RWPE1 (cell line): ENCODE data around the gene JDP2.

Source experiments
- CTCF ChIA-PET: fragments of 350-600 bp; sonication (Branson Sonifier 250); formaldehyde crosslinking; extraction: SDS; loops from one replicate; lab custom pipeline; 2021; lab: Yijun Ruan, JAX
- POLR2A ChIA-PET: fragments of 400-600 bp; formaldehyde crosslinking; extraction: SDS; loops from one replicate; lab custom pipeline; 2020; ENCODE audit warnings: antibody characterized with exemption; ENCODE audit not compliant: low non-redundant PET; lab: Yijun Ruan, JAX
- DNase-seq: peaks from one replicate; pipeline ENCODE4 v3.0.0; 2012; ENCODE audit warnings: low spot score
- H3K27ac ChIP-seq: fragments of 450-650 bp; 2 replicates; pipeline ENCODE4 v1.5.1; 2017
- CTCF ChIP-seq: fragments of 450-650 bp; conservative IDR thresholded peaks from 2 replicates; pipeline ENCODE4 v1.5.1; 2017; ENCODE audit warnings: low read depth, mild to moderate bottlenecking

The JDP2 gene

GRCh38 chr14:75495399-75495798 lies 67.6 kb downstream of the JDP2 start:
- TF ChIP-seq CTCF = no peak
- CTCF ChIA-PET = interaction anchor here (0.6 to 1.7 kb wide), 4 partner anchors 12 to 196 kb away, joined by 3 to 5 read pairs (median 3); no protein-coding TSS in a partner anchor
- DNase-seq = no peak
- no peak overlapping the region for H3K27ac ChIP-seq
- POLR2A ChIA-PET = no interaction called here

DNA sequence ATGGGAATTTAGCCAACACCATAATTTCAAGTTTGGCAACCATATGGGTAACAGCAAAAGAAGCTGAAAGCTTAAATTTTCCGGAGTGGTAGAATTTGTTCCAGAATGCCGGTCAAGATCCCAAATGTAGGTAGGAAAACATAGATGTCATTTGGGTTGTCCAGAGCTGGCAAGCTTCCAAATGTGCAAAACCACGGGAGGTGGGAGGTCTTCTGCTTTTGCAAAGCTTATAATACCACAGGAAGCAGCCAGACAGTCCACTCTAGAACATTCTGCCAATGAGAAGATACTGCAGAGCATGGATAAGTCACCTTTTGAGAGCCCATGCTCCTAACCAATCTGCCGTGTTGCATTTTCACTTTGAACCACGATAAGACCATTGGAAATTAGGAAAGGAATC lies 68.1 kb downstream of the JDP2 start:
- ChIA-PET POLR2A (no interaction called here), CTCF (interaction anchor here (1.7 kb wide), 1 partner anchor 65 kb away, joined by 5 read pairs; no protein-coding TSS in a partner anchor)
- no peak overlapping the region for H3K27ac ChIP-seq
- DNase-seq = no peak
- no peak for TF ChIP-seq CTCF

DNA sequence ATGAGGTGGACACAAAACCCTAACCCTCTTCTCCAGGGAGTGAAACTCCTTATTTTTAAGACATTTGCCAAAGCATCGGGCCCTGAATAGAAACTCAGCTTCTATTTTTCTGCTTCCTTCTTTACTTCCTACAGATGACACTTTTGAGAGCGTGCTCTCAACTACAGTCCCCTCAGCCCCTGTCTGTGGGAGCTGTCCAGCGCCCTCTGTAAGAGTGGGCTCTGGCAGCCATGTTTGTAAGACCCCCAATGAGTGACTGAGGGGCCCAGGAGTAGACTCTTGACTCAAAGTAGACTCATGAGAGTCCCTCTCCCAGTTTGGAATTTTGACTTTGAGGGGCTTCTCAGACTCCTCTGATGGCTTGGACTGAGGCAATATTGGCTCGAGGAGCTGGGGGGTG lies 68.9 kb downstream of the JDP2 start:
- no peak overlapping the region for H3K27ac ChIP-seq
- no peak for DNase-seq
- no peak for TF ChIP-seq CTCF
- ChIA-PET CTCF (interaction anchor here (0.6 kb wide), 1 partner anchor 43 kb away, joined by 6 read pairs; no protein-coding TSS in a partner anchor), POLR2A (no interaction called here)

DNA sequence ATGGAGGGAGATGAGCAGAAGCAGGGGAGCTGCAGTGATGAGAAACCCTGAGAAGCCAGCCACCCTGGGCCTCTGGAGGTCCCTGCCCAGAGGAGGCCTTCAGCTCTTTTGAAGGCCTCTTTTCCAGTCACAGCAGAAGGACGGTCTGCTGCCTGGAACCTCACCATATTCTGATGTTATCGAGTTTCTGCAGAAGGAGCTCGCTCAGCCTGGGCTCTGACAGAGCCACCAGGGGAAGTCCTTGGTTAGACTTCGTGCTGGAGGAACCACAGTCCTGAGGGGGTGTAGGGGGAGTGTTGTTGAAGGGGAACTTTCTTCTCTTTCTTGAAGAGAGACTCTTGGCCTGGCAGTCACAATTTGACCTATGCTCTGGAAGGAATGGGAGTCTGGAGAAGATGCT lies 69.4 kb downstream of the JDP2 start:
- no peak for DNase-seq
- H3K27ac ChIP-seq = no peak overlapping the region
- ChIA-PET POLR2A (no interaction called here), CTCF (interaction anchor here (0.6 kb wide), 1 partner anchor 43 kb away, joined by 6 read pairs; no protein-coding TSS in a partner anchor)
- no peak for TF ChIP-seq CTCF

DNA sequence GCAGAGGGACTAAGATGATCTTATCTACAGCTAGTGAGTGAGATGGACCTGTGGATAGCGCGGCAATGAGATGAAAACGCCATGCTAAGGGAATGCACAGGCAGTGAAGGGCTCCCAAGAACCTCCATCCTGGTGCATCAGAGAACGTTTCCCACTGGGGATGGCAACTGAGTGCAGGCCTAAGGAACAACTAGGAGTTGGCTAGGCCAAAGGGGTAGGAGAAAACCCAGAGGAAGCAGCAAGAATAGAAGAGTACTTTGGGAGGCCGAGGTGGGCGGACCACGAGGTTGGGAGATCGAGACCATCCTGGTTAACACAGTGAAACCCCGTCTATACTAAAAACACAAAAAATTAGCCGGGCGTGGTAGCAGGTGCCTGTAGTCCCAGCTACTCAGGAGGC lies 69.9 kb downstream of the JDP2 start:
- no peak for DNase-seq
- ChIA-PET POLR2A (interaction anchor here (0.7 kb wide), 1 partner anchor 36 kb away, joined by 6 read pairs; no protein-coding TSS in a partner anchor), CTCF (no interaction called here)
- no peak overlapping the region for H3K27ac ChIP-seq
- no peak for TF ChIP-seq CTCF

GRCh38 chr14:75499084-75499875 lies 71.5 kb downstream of the JDP2 start:
- ChIA-PET CTCF (interaction anchor here (0.7 to 1.0 kb wide), 3 partner anchors 10 to 200 kb away, joined by 3 to 6 read pairs (median 4); no protein-coding TSS in a partner anchor), POLR2A (interaction anchor here (0.6 kb wide), 1 partner anchor 211 kb away, joined by 4 read pairs; no protein-coding TSS in a partner anchor)
- no peak overlapping the region for H3K27ac ChIP-seq
- no peak for TF ChIP-seq CTCF
- DNase-seq = no peak
